Mesendoderm (in vitro differentiated cells): ENCODE measurements around the gene ACOX1.

Experiments used
- DNase-seq: peaks from one replicate; pipeline ENCODE4 v3.0.0; 2013
- H2AK5ac ChIP-seq: 2 replicates; pipeline ENCODE4 v1.6.1; 2013; ENCODE audit warnings: low read length, inconsistent platforms
- H2BK120ac ChIP-seq: 2 replicates; pipeline ENCODE4 v1.6.1; 2013; ENCODE audit warnings: low read depth, mild to moderate bottlenecking, low read length, moderate library complexity, mixed read lengths
- H2BK15ac ChIP-seq: replicated peaks from 2 replicates; pipeline ENCODE4 v1.6.1; 2013; ENCODE audit warnings: low read depth, mild to moderate bottlenecking, moderate library complexity
- H2BK5ac ChIP-seq: 2 replicates; pipeline ENCODE4 v1.6.1; 2013; ENCODE audit warnings: low read length, inconsistent platforms
- H3K18ac ChIP-seq: 2 replicates; pipeline ENCODE4 v1.6.1; 2013; ENCODE audit warnings: mild to moderate bottlenecking, low read length, mixed read lengths
- H3K23ac ChIP-seq: one replicate; pipeline ENCODE4 v1.6.1; 2013; ENCODE audit warnings: low read length
- H3K27ac ChIP-seq: 2 replicates; pipeline ENCODE4 v1.5.1; 2013; ENCODE audit warnings: low read depth, mild to moderate bottlenecking, inconsistent platforms, low read length, moderate library complexity
- H3K27me3 ChIP-seq: 2 replicates; pipeline ENCODE4 v1.6.1; 2013; ENCODE audit warnings: low read length, control low read depth, mild to moderate bottlenecking, inconsistent platforms; ENCODE audit not compliant: insufficient read depth, poor library complexity
- H3K36me3 ChIP-seq: 2 replicates; pipeline ENCODE4 v1.6.1; 2013; ENCODE audit warnings: low read length, inconsistent platforms; ENCODE audit not compliant: control insufficient read depth, insufficient read depth
- H3K4ac ChIP-seq: one replicate; pipeline ENCODE4 v1.6.1; 2013; ENCODE audit warnings: low read depth, mild to moderate bottlenecking, low read length, moderate library complexity
- H3K4me1 ChIP-seq: 2 replicates; pipeline ENCODE4 v1.6.1; 2013; ENCODE audit warnings: low read depth, low read length, inconsistent platforms; ENCODE audit not compliant: control insufficient read depth
- H3K4me2 ChIP-seq: 2 replicates; pipeline ENCODE4 v1.6.1; 2013; ENCODE audit warnings: low read length
- H3K4me3 ChIP-seq: 2 replicates; pipeline ENCODE4 v1.5.1; 2013; ENCODE audit warnings: mild to moderate bottlenecking, low read length
- H3K56ac ChIP-seq: one replicate; pipeline ENCODE4 v1.6.1; 2013; ENCODE audit warnings: low read length
- H3K79me1 ChIP-seq: 2 replicates; pipeline ENCODE4 v1.6.1; 2013; ENCODE audit warnings: low read length, inconsistent platforms
- H3K79me2 ChIP-seq: 2 replicates; pipeline ENCODE4 v1.6.1; 2013; ENCODE audit warnings: mild to moderate bottlenecking, low read length; ENCODE audit not compliant: control insufficient read depth, insufficient read depth
- H3K9ac ChIP-seq: 2 replicates; pipeline ENCODE4 v1.6.1; 2013; ENCODE audit warnings: low read length, inconsistent platforms
- H4K5ac ChIP-seq: one replicate; pipeline ENCODE4 v1.6.1; 2013; ENCODE audit warnings: low read length
- H4K8ac ChIP-seq: one replicate; pipeline ENCODE4 v1.6.1; 2013; ENCODE audit warnings: low read depth, mild to moderate bottlenecking, control low read depth, low read length, moderate library complexity
- WGBS: extraction: QIAGEN DNeasy Blood & Tissue Kit; methylation state at CpG from one replicate; pipeline ENCODE4 v1.1.7; 2013; ENCODE audit warnings: low lambda C conversion rate, missing lambda C conversion rate; ENCODE audit not compliant: insufficient coverage; ENCODE audit errors: extremely low coverage; 5-methylcytosine and 5-hydroxymethylcytosine counted together

Gene ACOX1

GRCh38 chr17:75932852-75933251 lies 46.1 kb downstream of the ACOX1 start:
- H3K4ac ChIP-seq, result no peak overlapping the region
- no peak overlapping the region for H4K5ac ChIP-seq
- H3K4me3 ChIP-seq, result no peak overlapping the region
- H3K27ac ChIP-seq, result no peak overlapping the region
- H3K4me1 ChIP-seq, result no peaks in the 10 kb centered on the region
- no CpG with 5 or more reads among the region's 5 CpGs for WGBS
- H3K18ac ChIP-seq, result no peak overlapping the region
- no peak overlapping the region for H2AK5ac ChIP-seq
- no peak overlapping the region for H3K56ac ChIP-seq
- no peaks in the 10 kb centered on the region for H3K27me3 ChIP-seq
- no peaks in the 10 kb centered on the region for H3K79me1 ChIP-seq
- no peak overlapping the region for H4K8ac ChIP-seq
- DNase-seq, result no peak
- H3K4me2 ChIP-seq, result no peak overlapping the region
- no peak overlapping the region for H2BK5ac ChIP-seq
- no peak overlapping the region for H3K9ac ChIP-seq
- no peak overlapping the region for H3K23ac ChIP-seq
- no peak overlapping the region for H2BK120ac ChIP-seq
- no peaks in the 10 kb centered on the region for H3K79me2 ChIP-seq
- H3K36me3 ChIP-seq, result no peaks in the 10 kb centered on the region
- H2BK15ac ChIP-seq, result no peak overlapping the region

DNA sequence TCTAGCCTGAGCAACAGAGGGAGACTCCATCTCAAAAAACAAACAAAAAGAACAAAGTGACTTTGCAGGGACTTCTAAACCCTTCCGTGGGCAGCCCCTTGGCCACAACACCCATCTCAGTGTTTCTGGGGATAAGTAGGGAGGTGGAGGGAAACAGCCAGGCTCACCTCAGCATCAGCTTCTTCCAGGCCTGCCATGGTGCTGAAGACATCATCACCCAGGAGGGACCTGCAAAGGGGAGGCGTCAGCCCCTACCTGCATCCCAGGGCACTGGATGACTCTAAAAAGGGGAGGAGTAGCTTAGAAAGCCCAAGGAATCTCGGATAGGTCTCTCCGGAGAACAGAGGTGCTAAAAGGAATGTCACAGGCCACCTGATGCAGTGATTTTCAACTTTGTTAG lies 47.9 kb downstream of the ACOX1 start:
- no peak overlapping the region for H3K4ac ChIP-seq
- WGBS, result no CpG with 5 or more reads among the region's 4 CpGs

GRCh38 chr17:75927286-75927922 lies 51.6 kb downstream of the ACOX1 start:
- H3K79me2 ChIP-seq, result no peaks in the 10 kb centered on the region
- H4K8ac ChIP-seq, result no peak overlapping the region
- no peak overlapping the region for H2BK15ac ChIP-seq
- no peak overlapping the region for H3K27ac ChIP-seq
- no peak overlapping the region for H3K4me3 ChIP-seq
- H2BK5ac ChIP-seq, result no peak overlapping the region
- H3K4ac ChIP-seq, result no peak overlapping the region
- H3K36me3 ChIP-seq, result no peaks in the 10 kb centered on the region
- H2BK120ac ChIP-seq, result no peak overlapping the region
- H3K56ac ChIP-seq, result no peak overlapping the region
- no peak overlapping the region for H3K4me2 ChIP-seq
- no peaks in the 10 kb centered on the region for H3K79me1 ChIP-seq
- H4K5ac ChIP-seq, result no peak overlapping the region
- no peaks in the 10 kb centered on the region for H3K27me3 ChIP-seq
- no peak overlapping the region for H3K23ac ChIP-seq
- peak; percentile 77 for DNase-seq
- no peak overlapping the region for H3K9ac ChIP-seq
- H3K18ac ChIP-seq, result no peak overlapping the region
- H3K4me1 ChIP-seq, result no peaks in the 10 kb centered on the region
- no CpG with 5 or more reads among the region's 6 CpGs for WGBS
- H2AK5ac ChIP-seq, result no peak overlapping the region

More for the DNA sequence above, 47.9 kb downstream of the ACOX1 start:
- no peaks in the 10 kb centered on the region for H3K27me3 ChIP-seq
- no peaks in the 10 kb centered on the region for H3K79me2 ChIP-seq
- H2AK5ac ChIP-seq, result no peak overlapping the region
- no peaks in the 10 kb centered on the region for H3K4me1 ChIP-seq
- H3K27ac ChIP-seq, result no peak overlapping the region
- H3K23ac ChIP-seq, result no peak overlapping the region
- no peak overlapping the region for H2BK5ac ChIP-seq
- H3K4me2 ChIP-seq, result no peak overlapping the region
- no peaks in the 10 kb centered on the region for H3K36me3 ChIP-seq
- H2BK120ac ChIP-seq, result no peak overlapping the region
- no peaks in the 10 kb centered on the region for H3K79me1 ChIP-seq
- H2BK15ac ChIP-seq, result no peak overlapping the region
- no peak overlapping the region for H3K56ac ChIP-seq
- no peak overlapping the region for H4K5ac ChIP-seq
- H3K9ac ChIP-seq, result no peak overlapping the region
- peak; percentile 36 for DNase-seq
- H3K18ac ChIP-seq, result no peak overlapping the region
- no peak overlapping the region for H3K4me3 ChIP-seq
- no peak overlapping the region for H4K8ac ChIP-seq

GRCh38 chr17:75926456-75926855 lies 52.5 kb downstream of the ACOX1 start:
- Histone ChIP-seq H4K5ac (no peak overlapping the region), H2AK5ac (no peak overlapping the region)
- no CpG with 5 or more reads among the region's 4 CpGs for WGBS

DNA sequence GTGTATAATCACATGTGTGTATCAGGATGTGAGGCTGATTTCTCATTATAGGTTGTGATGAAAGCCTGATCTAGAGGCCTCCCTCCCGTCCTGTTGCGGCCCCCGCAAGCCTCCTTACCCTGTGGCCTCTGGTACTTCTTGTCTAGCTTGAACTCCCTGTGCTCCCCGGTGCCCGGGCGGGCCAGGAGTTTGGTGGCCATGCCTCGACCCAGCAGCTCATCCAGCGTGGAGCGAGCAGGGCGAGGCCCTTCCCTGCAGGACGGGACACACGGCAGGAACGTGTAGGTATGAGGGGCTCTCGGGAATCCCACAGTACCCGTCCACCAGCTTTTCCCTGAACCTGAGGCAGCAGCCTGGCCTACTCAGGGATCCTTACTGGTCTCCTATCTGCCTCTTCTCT lies 53.1 kb downstream of the ACOX1 start:
- Histone ChIP-seq H3K4me2 (no peak overlapping the region), H3K27me3 (no peaks in the 10 kb centered on the region), H3K4me1 (no peaks in the 10 kb centered on the region), H3K79me2 (no peaks in the 10 kb centered on the region), H2BK120ac (no peak overlapping the region), H3K79me1 (no peaks in the 10 kb centered on the region), H3K4me3 (no peak overlapping the region), H2BK5ac (no peak overlapping the region), H2AK5ac (no peak overlapping the region), H2BK15ac (no peak overlapping the region), H3K18ac (no peak overlapping the region), H3K27ac (no peak overlapping the region), H3K9ac (no peak overlapping the region), H3K23ac (no peak overlapping the region), H4K8ac (no peak overlapping the region), H3K4ac (no peak overlapping the region), H4K5ac (no peak overlapping the region), H3K56ac (no peak overlapping the region), H3K36me3 (no peaks in the 10 kb centered on the region)
- no peak for DNase-seq
- no CpG with 5 or more reads among the region's 15 CpGs for WGBS

More at GRCh38 chr17:75926456-75926855, 52.5 kb downstream of the ACOX1 start:
- H3K36me3 ChIP-seq, result no peaks in the 10 kb centered on the region
- H4K8ac ChIP-seq, result no peak overlapping the region
- no peak overlapping the region for H2BK5ac ChIP-seq
- H3K4ac ChIP-seq, result no peak overlapping the region
- no peaks in the 10 kb centered on the region for H3K4me1 ChIP-seq
- no peak overlapping the region for H3K56ac ChIP-seq
- no peaks in the 10 kb centered on the region for H3K79me1 ChIP-seq
- no peak overlapping the region for H3K18ac ChIP-seq
- H3K4me3 ChIP-seq, result no peak overlapping the region
- no peaks in the 10 kb centered on the region for H3K27me3 ChIP-seq
- H3K9ac ChIP-seq, result no peak overlapping the region
- H3K4me2 ChIP-seq, result no peak overlapping the region
- H3K79me2 ChIP-seq, result no peaks in the 10 kb centered on the region
- DNase-seq, result no peak
- no peak overlapping the region for H3K23ac ChIP-seq
- no peak overlapping the region for H3K27ac ChIP-seq
- H2BK15ac ChIP-seq, result no peak overlapping the region
- H2BK120ac ChIP-seq, result no peak overlapping the region

DNA sequence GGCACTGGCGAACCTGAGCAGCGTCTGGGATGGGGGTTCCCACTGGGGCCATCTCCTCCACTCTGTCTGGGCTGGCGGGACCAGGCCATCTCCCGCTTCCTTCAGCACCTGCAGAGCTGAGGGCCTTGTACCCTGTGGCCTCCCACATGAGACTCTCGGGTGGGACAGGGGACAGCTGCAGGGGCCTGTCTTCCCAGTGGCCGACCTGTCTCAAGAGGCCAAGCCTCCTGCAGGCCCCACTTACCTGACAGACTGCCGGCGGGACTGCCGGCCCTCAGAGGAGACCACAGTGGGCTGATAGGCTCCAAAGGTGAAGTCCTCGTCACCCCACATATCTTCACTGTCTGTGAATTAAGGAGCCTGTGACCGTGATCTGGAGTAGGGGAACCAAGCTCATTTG lies 53.9 kb downstream of the ACOX1 start:
- H3K4me2 ChIP-seq, result no peak overlapping the region
- no peak overlapping the region for H2BK120ac ChIP-seq
- no peak overlapping the region for H2BK15ac ChIP-seq
- no peak overlapping the region for H2BK5ac ChIP-seq
- H3K9ac ChIP-seq, result no peak overlapping the region
- no peaks in the 10 kb centered on the region for H3K79me2 ChIP-seq
- H3K23ac ChIP-seq, result no peak overlapping the region
- WGBS, result no CpG with 5 or more reads among the region's 11 CpGs
- H3K79me1 ChIP-seq, result no peaks in the 10 kb centered on the region
- H3K36me3 ChIP-seq, result no peaks in the 10 kb centered on the region
- H3K56ac ChIP-seq, result no peak overlapping the region
- no peak overlapping the region for H3K18ac ChIP-seq
- H3K4me3 ChIP-seq, result no peak overlapping the region
- H4K8ac ChIP-seq, result no peak overlapping the region
- no peaks in the 10 kb centered on the region for H3K4me1 ChIP-seq
- no peak for DNase-seq
- H3K27me3 ChIP-seq, result no peaks in the 10 kb centered on the region
- no peak overlapping the region for H4K5ac ChIP-seq
- no peak overlapping the region for H2AK5ac ChIP-seq
- H3K27ac ChIP-seq, result no peak overlapping the region
- H3K4ac ChIP-seq, result no peak overlapping the region
